ENCODE data around the gene ANLN.

- TF ChIP-seq CTCF (conservative IDR thresholded peaks at IDR 0.05; ENCODE audit: low read depth in 2 of 2): no peak
- no peak for TF ChIP-seq POLR2AphosphoS5 (IDR thresholded peaks at IDR 0.05; ENCODE audit: low read depth)
- no peak for TF ChIP-seq EZH2 (IDR thresholded peaks at IDR 0.05; ENCODE audit: low read depth, unreplicated experiment)
- TF ChIP-seq ZNF114 (CRISPR knock-in tag; IDR thresholded peaks at IDR 0.05): no peak
- no peak for TF ChIP-seq CREB1 (CRISPR knock-in tag; IDR thresholded peaks at IDR 0.05; ENCODE audit: low read depth)
These were observed 4.2 kb downstream of the ANLN start for GRCh38 chr7:36393826-36394225.
